ENCODE data around the gene RAB32. TPM values are rescaled to one million over a fixed set of nuclear protein-coding genes. Genes with fewer than 3 reads are reported as not detected.

The RAB32 gene
- total RNA-seq, 2 donors from 2014 or later: 19.8 to 20.5 TPM

DNA sequence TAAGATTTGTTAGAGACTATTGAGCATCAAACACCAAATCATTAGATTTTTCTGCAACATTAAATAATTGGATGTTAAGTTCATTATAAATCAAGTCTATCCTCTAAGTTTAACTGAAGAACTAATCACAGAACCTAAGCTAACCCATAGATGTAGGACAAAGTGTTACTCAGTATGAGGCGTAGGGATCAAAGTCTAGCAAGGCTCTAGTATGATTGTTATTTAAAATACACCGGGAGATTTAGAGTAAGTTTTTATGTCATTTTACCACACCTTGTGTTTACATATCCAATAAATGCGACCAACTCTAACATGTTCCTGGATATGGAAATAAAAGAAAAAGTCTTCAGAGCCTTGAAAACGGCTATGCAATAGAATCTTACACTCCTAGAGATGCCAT lies 57.7 kb downstream of the RAB32 start:
- 50 to 75% methylated on average over 2 to 4 of the region's 4 CpGs for WGBS, 2 experiments (ENCODE audit: insufficient coverage in 1 of 2, insufficient read length in 1 of 2)
- no peak for DNase-seq
- Histone ChIP-seq H3K9me3 (ENCODE audit: control insufficient read depth, low read length) (no peaks in the 10 kb centered on the region), H3K36me3 (ENCODE audit: control insufficient read depth, insufficient read depth, low read length) (no peaks in the 10 kb centered on the region), H3K9ac (ENCODE audit: extremely low read depth, low read length, poor library complexity, severe bottlenecking) (no peak overlapping the region), H3K27ac (ENCODE audit: low read depth, low read length) (no peak overlapping the region), H3K4me1 (ENCODE audit: control insufficient read depth, insufficient read depth, low read length) (peaks cover 2% of the 10 kb centered on the region), H3K4me3 (ENCODE audit: low read length) (no peak overlapping the region), H3K27me3 (ENCODE audit: control insufficient read depth, insufficient read depth, low read length, poor library complexity, severe bottlenecking) (peaks cover 9% of the 10 kb centered on the region)
- no peak overlapping the region for H3K4me3 Mint-ChIP-seq
- TF ChIP-seq, protein P1, sequence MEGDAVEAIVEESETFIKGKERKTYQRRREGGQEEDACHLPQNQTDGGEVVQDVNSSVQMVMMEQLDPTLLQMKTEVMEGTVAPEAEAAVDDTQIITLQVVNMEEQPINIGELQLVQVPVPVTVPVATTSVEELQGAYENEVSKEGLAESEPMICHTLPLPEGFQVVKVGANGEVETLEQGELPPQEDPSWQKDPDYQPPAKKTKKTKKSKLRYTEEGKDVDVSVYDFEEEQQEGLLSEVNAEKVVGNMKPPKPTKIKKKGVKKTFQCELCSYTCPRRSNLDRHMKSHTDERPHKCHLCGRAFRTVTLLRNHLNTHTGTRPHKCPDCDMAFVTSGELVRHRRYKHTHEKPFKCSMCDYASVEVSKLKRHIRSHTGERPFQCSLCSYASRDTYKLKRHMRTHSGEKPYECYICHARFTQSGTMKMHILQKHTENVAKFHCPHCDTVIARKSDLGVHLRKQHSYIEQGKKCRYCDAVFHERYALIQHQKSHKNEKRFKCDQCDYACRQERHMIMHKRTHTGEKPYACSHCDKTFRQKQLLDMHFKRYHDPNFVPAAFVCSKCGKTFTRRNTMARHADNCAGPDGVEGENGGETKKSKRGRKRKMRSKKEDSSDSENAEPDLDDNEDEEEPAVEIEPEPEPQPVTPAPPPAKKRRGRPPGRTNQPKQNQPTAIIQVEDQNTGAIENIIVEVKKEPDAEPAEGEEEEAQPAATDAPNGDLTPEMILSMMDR (conservative IDR thresholded peaks at IDR 0.05): no peak
- H3K9me3 Mint-ChIP-seq: no peaks in the 10 kb centered on the region
- peaks cover 24% of the 10 kb centered on the region for H3K4me1 Mint-ChIP-seq
- H3K36me3 Mint-ChIP-seq (ENCODE audit: low read depth): no peaks in the 10 kb centered on the region
- H3K27me3 Mint-ChIP-seq (ENCODE audit: insufficient read depth): peaks cover 30% of the 10 kb centered on the region
- no peak overlapping the region for H3K27ac Mint-ChIP-seq

DNA sequence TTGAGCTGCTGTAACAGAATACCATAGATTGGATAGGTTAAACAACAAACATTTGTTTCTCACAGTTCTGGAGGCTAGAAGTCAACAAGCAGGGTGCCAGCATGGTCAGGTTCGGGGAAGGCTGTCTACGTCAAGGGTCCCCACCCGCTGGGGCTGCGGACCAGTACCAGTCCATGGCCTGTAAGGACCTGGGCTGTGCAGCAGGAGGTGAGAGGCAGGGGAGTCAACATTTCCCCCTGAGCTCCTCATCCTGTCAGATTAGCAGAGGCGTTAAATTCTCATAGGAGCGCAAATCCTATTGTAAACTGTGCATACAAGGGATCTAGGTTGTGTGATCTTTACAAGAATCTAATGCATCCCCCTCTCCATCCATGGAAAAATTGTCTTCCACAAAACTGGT lies 58.9 kb downstream of the RAB32 start:
- H3K4me1 ChIP-seq (ENCODE audit: control insufficient read depth, insufficient read depth, low read length): peaks cover 2% of the 10 kb centered on the region
- Mint-ChIP-seq H3K4me3 (no peak overlapping the region), H3K9me3 (peaks cover 2% of the 10 kb centered on the region), H3K36me3 (ENCODE audit: low read depth) (no peaks in the 10 kb centered on the region), H3K27me3 (ENCODE audit: insufficient read depth) (peaks cover 35% of the 10 kb centered on the region), H3K4me1 (peaks cover 24% of the 10 kb centered on the region), H3K27ac (no peak overlapping the region)
- H3K27me3 ChIP-seq (ENCODE audit: control insufficient read depth, insufficient read depth, low read length, poor library complexity, severe bottlenecking): peaks cover 9% of the 10 kb centered on the region
- WGBS, 2 experiments (ENCODE audit: insufficient coverage in 1 of 2, insufficient read length in 1 of 2): 60 to 68% methylated on average over 1 to 6 of the region's 6 CpGs
- peak; percentile 63 for DNase-seq
- no peak overlapping the region for H3K27ac ChIP-seq (ENCODE audit: low read depth, low read length)
- no peak overlapping the region for H3K9ac ChIP-seq (ENCODE audit: extremely low read depth, low read length, poor library complexity, severe bottlenecking)
- H3K9me3 ChIP-seq (ENCODE audit: control insufficient read depth, low read length): no peaks in the 10 kb centered on the region
- no peak overlapping the region for H3K4me3 ChIP-seq (ENCODE audit: low read length)
- TF ChIP-seq, protein P1 (conservative IDR thresholded peaks at IDR 0.05): no peak
- H3K36me3 ChIP-seq (ENCODE audit: control insufficient read depth, insufficient read depth, low read length): no peaks in the 10 kb centered on the region

Other genes starting within 250 kb of the RAB32 start
- 1 to 10 TPM in 1 of 2 donors, under 1 TPM in 1; 0.37 to 1.3 TPM for gene ADGB, start 55.1 kb downstream of the RAB32 start, total RNA-seq